Mucosa of gallbladder (tissue), 1 donor: Measurements from ENCODE around the gene CHPF. TPM values are rescaled to one million over a fixed set of nuclear protein-coding genes. Genes with fewer than 3 reads are reported as not detected.

Source experiments
- DNase-seq: peaks from one replicate; pipeline ENCODE4 v3.0.0-alpha.2; 2020; ENCODE audit warnings: low spot score
- total RNA-seq: library from RNA; stranded (reverse); gene quantifications from one replicate; pipeline ENCODE4 v1.2.1, GENCODE V29; 2021
- donor health status: DM: no; HTN: no; CAD: no.

Gene CHPF
- total RNA-seq, 1 donor from 2014 or later, result 103 TPM

DNA sequence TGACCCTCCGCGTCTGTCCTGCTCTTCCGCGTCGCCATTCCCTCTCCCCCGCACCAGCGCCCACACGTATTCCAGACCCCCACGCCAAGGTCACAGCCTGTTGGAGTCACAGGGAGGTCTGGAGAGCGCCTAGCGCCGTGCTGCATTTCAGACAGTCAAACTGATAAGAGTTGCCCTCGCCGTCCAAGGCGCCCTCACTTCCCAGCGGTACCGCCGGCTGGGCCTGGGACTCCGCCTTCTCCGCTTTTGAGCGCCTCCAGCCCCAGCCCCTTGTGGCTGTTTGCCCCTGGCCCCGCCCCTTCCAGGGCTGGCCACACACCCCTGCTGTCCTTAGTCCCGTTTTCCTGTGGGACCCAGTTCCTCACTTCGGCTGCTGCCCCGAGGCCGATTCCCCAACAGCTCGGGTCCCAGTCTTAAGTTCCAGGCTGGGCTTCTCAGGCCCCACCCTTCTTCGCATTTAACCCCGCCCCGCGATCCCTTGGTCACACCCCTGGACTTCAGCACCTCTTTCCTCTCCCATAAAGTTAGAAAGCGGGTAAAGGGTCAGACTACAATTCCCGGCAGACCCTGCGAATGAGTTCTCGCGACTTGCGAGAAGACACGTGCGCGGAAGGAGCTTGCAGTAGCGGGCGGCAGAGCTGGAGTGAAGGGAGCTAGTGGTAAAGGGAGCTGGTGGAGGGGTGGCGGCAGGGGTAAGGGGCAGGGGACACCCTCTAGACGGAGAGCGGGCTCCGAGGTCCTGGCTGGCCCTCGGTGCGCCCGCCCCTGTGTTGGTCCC lies 45.1 kb downstream of the CHPF start, which contains the start of gene GMPPA:
Gene GMPPA, plus strand, starts transcription at position 612 of the 778 bp plus-strand sequence. CDS start 1,085 bp downstream, outside the sequence.
- DNase-seq, result peak; percentile 98

DNA sequence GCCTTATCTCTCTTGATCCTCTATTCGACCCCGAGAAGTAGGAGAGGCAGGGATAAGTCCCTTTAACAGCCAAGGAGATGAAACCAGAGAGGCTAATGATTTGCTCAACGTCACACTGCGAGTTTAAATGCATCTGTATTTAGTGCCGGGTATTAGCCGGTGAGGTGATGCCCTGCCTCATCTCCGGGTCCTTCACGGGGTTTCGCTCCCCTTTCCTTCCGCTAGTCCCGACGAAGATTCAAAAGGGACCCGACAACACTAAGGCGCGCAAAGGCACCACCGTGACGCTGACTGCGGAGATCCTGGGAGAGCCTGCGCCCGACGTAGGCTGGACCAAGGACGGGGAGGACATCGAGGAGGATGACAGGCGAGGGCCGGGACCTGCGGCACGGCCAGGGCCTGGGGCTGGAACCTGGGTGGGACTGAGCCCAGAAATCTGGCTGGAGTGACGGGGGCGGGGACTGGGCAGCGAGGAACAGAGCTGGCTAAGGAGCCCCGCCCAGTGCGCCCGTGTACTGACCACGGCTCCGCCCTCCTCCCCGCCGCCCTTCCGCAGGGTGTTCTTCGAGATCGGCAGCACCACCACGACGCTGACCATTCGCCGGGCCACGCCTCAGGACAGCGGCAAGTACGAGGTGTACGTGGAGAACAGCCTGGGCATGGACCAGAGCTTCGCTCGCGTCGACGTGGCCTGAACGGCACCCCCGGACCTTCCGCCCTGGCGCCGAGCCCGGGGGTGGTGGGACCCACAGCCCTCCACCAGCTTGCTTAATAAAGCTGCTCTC lies 45.9 kb downstream of the CHPF start:
- peak; percentile 86 for DNase-seq

- DNase-seq, result no peak
These were observed 46.6 kb downstream of the CHPF start for GRCh38 chr2:219496825-219497494.

GRCh38 chr2:219496247-219496824 lies 47.3 kb downstream of the CHPF start:
- DNase-seq, result no peak

DNA sequence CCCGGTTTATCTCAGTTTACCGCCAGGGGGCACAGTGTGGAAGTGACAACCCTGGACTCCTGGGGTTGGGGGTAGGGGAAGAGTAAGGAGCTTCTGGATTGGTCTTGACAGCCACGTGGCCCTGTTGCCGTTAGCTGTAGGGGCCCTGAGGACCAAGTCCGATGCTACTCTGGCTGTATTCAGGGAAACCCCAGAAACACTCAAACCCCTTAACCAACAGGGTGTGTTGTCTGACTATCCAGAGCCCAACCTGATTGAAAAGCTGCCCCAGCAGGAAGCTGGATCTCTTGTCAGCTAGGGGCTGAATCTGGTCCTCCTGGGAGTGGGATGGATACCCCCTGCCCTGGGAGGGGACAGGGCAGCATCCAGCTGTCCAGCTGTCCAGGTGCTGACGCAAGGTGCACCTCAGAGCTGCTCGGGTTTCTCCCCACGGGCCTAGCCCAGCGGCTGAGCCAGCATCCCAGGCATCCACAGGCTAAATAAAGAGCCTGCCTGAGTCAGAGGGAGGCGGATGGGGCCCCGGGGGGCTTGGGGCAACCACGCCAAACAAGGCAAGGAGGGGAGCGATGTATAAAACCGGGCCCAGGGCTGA lies 48.0 kb downstream of the CHPF start:
- DNase-seq, result peak; percentile 34

GRCh38 chr2:219494952-219495530 lies 48.6 kb downstream of the CHPF start:
- no peak for DNase-seq

- DNase-seq, result no peak
These were observed 50.5 kb downstream of the CHPF start for GRCh38 chr2:219493086-219493485.

DNA sequence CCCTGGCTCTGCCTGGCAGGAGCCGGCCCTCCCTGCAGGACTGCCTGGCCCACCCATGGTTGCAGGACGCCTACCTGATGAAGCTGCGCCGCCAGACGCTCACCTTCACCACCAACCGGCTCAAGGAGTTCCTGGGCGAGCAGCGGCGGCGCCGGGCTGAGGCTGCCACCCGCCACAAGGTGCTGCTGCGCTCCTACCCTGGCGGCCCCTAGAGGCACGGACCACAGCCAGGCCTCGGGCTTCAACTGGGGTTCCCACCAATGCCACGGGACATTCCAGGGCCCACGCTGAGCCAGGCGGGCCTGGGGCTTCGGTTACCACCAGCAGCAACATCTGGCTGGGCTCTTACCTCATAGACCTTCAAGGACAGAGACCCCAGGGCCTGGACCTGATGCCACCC lies 51.0 kb downstream of the CHPF start:
- no peak for DNase-seq

- no peak for DNase-seq
These were observed 52.2 kb downstream of the CHPF start for GRCh38 chr2:219491278-219491963.

GRCh38 chr2:219490600-219491130 lies 52.9 kb downstream of the CHPF start:
- DNase-seq, result no peak

DNA sequence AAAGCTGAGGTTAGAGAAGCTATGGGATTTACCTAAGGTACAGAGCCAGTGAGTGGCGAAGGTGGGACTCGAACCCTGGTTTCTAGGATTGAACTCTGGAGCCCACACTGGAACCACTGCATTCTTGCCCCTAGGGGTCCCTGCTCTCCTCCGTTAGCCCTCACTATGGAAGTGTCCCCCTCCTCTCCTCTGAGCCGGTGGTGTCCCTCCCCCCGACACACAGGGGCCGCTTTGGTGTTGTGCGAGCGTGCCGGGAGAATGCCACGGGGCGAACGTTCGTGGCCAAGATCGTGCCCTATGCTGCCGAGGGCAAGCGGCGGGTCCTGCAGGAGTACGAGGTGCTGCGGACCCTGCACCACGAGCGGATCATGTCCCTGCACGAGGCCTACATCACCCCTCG lies 53.4 kb downstream of the CHPF start:
- no peak for DNase-seq

- no peak for DNase-seq
These were observed 54.3 kb downstream of the CHPF start for GRCh38 chr2:219489315-219489714.

Other genes starting within 250 kb of the CHPF start
- gene PTPRN, start 234.4 kb downstream of the CHPF start, total RNA-seq, result 0.60 TPM
- not detected for gene RESP18, start 211.1 kb downstream of the CHPF start, total RNA-seq
- gene DNPEP, start 155.9 kb downstream of the CHPF start, total RNA-seq, result 58.5 TPM
- 3,602 TPM for gene DES, start 125.4 kb downstream of the CHPF start, total RNA-seq
- 80.5 TPM for gene SPEG, start 109.0 kb downstream of the CHPF start, total RNA-seq
- gene GMPPA, start 44.9 kb downstream of the CHPF start, total RNA-seq, result 49.2 TPM
- not detected for gene ASIC4, start 29.3 kb downstream of the CHPF start, total RNA-seq
- gene TMEM198, start 219 bp upstream of the CHPF start, total RNA-seq, result 4.4 TPM
- gene OBSL1, start 27.7 kb upstream of the CHPF start, total RNA-seq, result 57.8 TPM
- gene INHA, start 28.5 kb upstream of the CHPF start, total RNA-seq, result 0.37 TPM
- 44.4 TPM for gene STK11IP, start 54.0 kb upstream of the CHPF start, total RNA-seq
- 7.3 TPM for gene SLC4A3, start 83.8 kb upstream of the CHPF start, total RNA-seq